ENCODE results near the gene NFIC.

Gene NFIC

GRCh38 chr19:3392480-3392879, 26.1 kb downstream of the NFIC start:
- TF ChIP-seq CTCF (IDR thresholded peaks at IDR 0.05) (no peak), ZFX (IDR thresholded peaks at IDR 0.05; ENCODE audit: borderline replicate concordance) (no peak)

GRCh38 chr19:3396881-3397265, 30.5 kb downstream of the NFIC start:
- no peak overlapping the region; the same call in 1 of the 2 replicates for H3K27ac ChIP-seq
- no peak for TF ChIP-seq ZFX (IDR thresholded peaks at IDR 0.05; ENCODE audit: borderline replicate concordance)
- TF ChIP-seq CTCF (IDR thresholded peaks at IDR 0.05) = no peak

More at GRCh38 chr19:3392480-3392879, 26.1 kb downstream of the NFIC start:
- H3K27ac ChIP-seq = no peak overlapping the region

- no peak overlapping the region for H3K27ac ChIP-seq
- TF ChIP-seq ZFX (IDR thresholded peaks at IDR 0.05; ENCODE audit: borderline replicate concordance) (no peak), CTCF (IDR thresholded peaks at IDR 0.05) (no peak)
These were observed 31.1 kb downstream of the NFIC start for GRCh38 chr19:3397266-3398022.

GRCh38 chr19:3398114-3398899, 31.9 kb downstream of the NFIC start:
- TF ChIP-seq CTCF (IDR thresholded peaks at IDR 0.05) = no peak
- no peak for TF ChIP-seq ZFX (IDR thresholded peaks at IDR 0.05; ENCODE audit: borderline replicate concordance)
- H3K27ac ChIP-seq = no peak overlapping the region

- H3K27ac ChIP-seq = no peak overlapping the region
These were observed 32.5 kb downstream of the NFIC start for GRCh38 chr19:3398900-3399278.

GRCh38 chr19:3399311-3399710, 32.9 kb downstream of the NFIC start:
- 0 out of 2 replicates have a peak overlapping the region, but pooled peaks have one; percentile 4 for H3K27ac ChIP-seq

More at GRCh38 chr19:3398900-3399278, 32.5 kb downstream of the NFIC start:
- TF ChIP-seq CTCF (IDR thresholded peaks at IDR 0.05) (no peak), ZFX (IDR thresholded peaks at IDR 0.05; ENCODE audit: borderline replicate concordance) (no peak)

GRCh38 chr19:3401004-3401768, 34.8 kb downstream of the NFIC start:
- TF ChIP-seq ZFX (IDR thresholded peaks at IDR 0.05; ENCODE audit: borderline replicate concordance) (no peak), CTCF (IDR thresholded peaks at IDR 0.05) (no peak)
- peak overlapping the region; percentile 34; the same call in 1 of the 2 replicates for H3K27ac ChIP-seq
